ENCODE measurements around the gene TCF7L1. TPM values are rescaled to one million over a fixed set of nuclear protein-coding genes. Genes with fewer than 3 reads are reported as not detected.

TCF7L1 gene
- total and polyA plus RNA-seq, 2 of the 13 experiments (the other 11 are each of a cell fraction or from before 2014, with no cell fraction given), result 0.04 to 0.15 TPM

- H4K20me1 ChIP-seq (ENCODE audit: insufficient read depth, low read length), result peaks cover 25% of the 10 kb centered on the region
- 92% methylated on average over 9 of the region's 9 CpGs for WGBS (ENCODE audit: low lambda C conversion rate)
- H3K36me3 ChIP-seq (replicated peaks in 1 of 2; ENCODE audit: control insufficient read depth in 1 of 2, insufficient read depth in 2 of 2, low read length in 2 of 2), result peaks cover 22 to 55% of the 10 kb centered on the region in 2 experiments
- peak overlapping the region; percentile 98 for H3K4me2 ChIP-seq (ENCODE audit: low read depth, low read length)
- no peak overlapping the region; the same call in 1 of the 2 replicates for H3K9ac ChIP-seq (ENCODE audit: insufficient read depth, low read depth, low read length)
- no peak overlapping the region for H2AFZ ChIP-seq (ENCODE audit: low read length)
- BruUV-seq (replicated peaks), result no TSS peak
- H3K79me2 ChIP-seq (ENCODE audit: insufficient read depth, low read length), result peaks cover 92% of the 10 kb centered on the region
- CTCF ChIA-PET (ENCODE audit: low intra/inter-chr PET ratio, low total read pairs), result no interaction called here
- ATAC-seq (no peak), FAIRE-seq (no peak), DNase-seq (ENCODE audit: low spot score) (no peak)
- in situ Hi-C loops (cut with HindIII; ENCODE audit: extremely low pct_ligation_motif_present, low pct_unique_long_range_greater_than_20kb), result no loop called here
- POLR2A ChIA-PET, result interaction anchor here (2.1 to 6.2 kb wide), 6 partner anchors 10 to 236 kb away, joined by 16 to 142 read pairs (median 30); partner anchors contain the start of genes ELMOD3, GGCX, MAT2A and RETSAT
- no peaks in the 10 kb centered on the region; a peak in 1 of 5 replicates for H3K27me3 ChIP-seq (ENCODE audit: control insufficient read depth in 1 of 2, insufficient read depth in 2 of 2, low read length in 2 of 2)
- peak overlapping the region; percentile 95 for H3K27ac ChIP-seq (ENCODE audit: extremely low read length, insufficient read depth, low read length)
- no peaks in the 10 kb centered on the region for H3K9me3 ChIP-seq (ENCODE audit: low read length)
- intact Hi-C loops (cut with micrococcal nuclease; ENCODE audit: unreplicated experiment), result no loop called here
- peak overlapping the region in 1 of 3 experiments; percentile 44; a peak in 2 of 6 replicates for H3K4me3 ChIP-seq (replicated peaks in 1 of 3; ENCODE audit: insufficient read depth in 1 of 3, low read depth in 2 of 3, low read length in 3 of 3)
- peaks cover 61% of the 10 kb centered on the region for H3K4me1 ChIP-seq (ENCODE audit: insufficient read depth, low read length)
- no peak for TF ChIP-seq STAG1 (CRISPR knock-in tag; IDR thresholded peaks at IDR 0.05)
- TF ChIP-seq FLYWCH1 (CRISPR knock-in tag; IDR thresholded peaks at IDR 0.05), result no peak
- no peak for TF ChIP-seq TAF15 (IDR thresholded peaks at IDR 0.05; ENCODE audit: low read depth, low read length, poor library complexity, severe bottlenecking)
- TF ChIP-seq GABPA (IDR thresholded peaks at IDR 0.05; ENCODE audit: low read depth, low read length), result no peak
- no peak for TF ChIP-seq GABPA (CRISPR knock-in tag; IDR thresholded peaks at IDR 0.05; ENCODE audit: low read depth)
- 0 out of 2 replicates have a peak, but pooled peaks have one; percentile 26 for TF ChIP-seq EEA1 (CRISPR knock-in tag; IDR thresholded peaks at IDR 0.05; ENCODE audit: borderline replicate concordance)
- TF ChIP-seq TCF7 (IDR thresholded peaks at IDR 0.05; ENCODE audit: low read depth), result no peak
- no peak for TF ChIP-seq ZNF232 (CRISPR knock-in tag; IDR thresholded peaks at IDR 0.05; ENCODE audit: borderline replicate concordance)
- TF ChIP-seq TFAP4 (IDR thresholded peaks at IDR 0.05; ENCODE audit: borderline replicate concordance, low read depth), result no peak
- no peak for TF ChIP-seq SMAD1 (CRISPR knock-in tag; IDR thresholded peaks at IDR 0.05; ENCODE audit: borderline replicate concordance, low read depth)
- TF ChIP-seq ZNF720 (CRISPR knock-in tag; IDR thresholded peaks at IDR 0.05), result no peak
- no peak for TF ChIP-seq KAT8 (CRISPR knock-in tag; IDR thresholded peaks at IDR 0.05)
- no peak for TF ChIP-seq AHDC1 (CRISPR knock-in tag; IDR thresholded peaks at IDR 0.05; ENCODE audit: borderline replicate concordance)
- TF ChIP-seq ZNF121 (CRISPR knock-in tag; IDR thresholded peaks at IDR 0.05), result peak; percentile 76
- no peak for TF ChIP-seq KDM5B (CRISPR knock-in tag; IDR thresholded peaks at IDR 0.05; ENCODE audit: borderline replicate concordance)
- TF ChIP-seq TEAD3 (CRISPR knock-in tag; optimal IDR thresholded peaks at IDR 0.05; ENCODE audit: borderline replicate concordance), result peak; percentile 6
- TF ChIP-seq DR1 (CRISPR knock-in tag; IDR thresholded peaks at IDR 0.05), result no peak
- no peak for TF ChIP-seq ELF4 (CRISPR knock-in tag; IDR thresholded peaks at IDR 0.05; ENCODE audit: borderline replicate concordance)
Measured at GRCh38 chr2:85323351-85323987, 190.3 kb downstream of the TCF7L1 start.

Measured in HepG2 (cell line).